ENCODE measurements around the gene MCHR1. TPM values are rescaled to one million over a fixed set of nuclear protein-coding genes. Genes with fewer than 3 reads are reported as not detected.
"Not testable (repeated sequence)": the region's sequence is repeated elsewhere in the genome, so short reads cannot be mapped to it uniquely, and the experiment has no call there.

MCHR1 gene
- total RNA-seq, 2 donors from 2014 or later: 0.53 TPM; not detected in 1

DNA sequence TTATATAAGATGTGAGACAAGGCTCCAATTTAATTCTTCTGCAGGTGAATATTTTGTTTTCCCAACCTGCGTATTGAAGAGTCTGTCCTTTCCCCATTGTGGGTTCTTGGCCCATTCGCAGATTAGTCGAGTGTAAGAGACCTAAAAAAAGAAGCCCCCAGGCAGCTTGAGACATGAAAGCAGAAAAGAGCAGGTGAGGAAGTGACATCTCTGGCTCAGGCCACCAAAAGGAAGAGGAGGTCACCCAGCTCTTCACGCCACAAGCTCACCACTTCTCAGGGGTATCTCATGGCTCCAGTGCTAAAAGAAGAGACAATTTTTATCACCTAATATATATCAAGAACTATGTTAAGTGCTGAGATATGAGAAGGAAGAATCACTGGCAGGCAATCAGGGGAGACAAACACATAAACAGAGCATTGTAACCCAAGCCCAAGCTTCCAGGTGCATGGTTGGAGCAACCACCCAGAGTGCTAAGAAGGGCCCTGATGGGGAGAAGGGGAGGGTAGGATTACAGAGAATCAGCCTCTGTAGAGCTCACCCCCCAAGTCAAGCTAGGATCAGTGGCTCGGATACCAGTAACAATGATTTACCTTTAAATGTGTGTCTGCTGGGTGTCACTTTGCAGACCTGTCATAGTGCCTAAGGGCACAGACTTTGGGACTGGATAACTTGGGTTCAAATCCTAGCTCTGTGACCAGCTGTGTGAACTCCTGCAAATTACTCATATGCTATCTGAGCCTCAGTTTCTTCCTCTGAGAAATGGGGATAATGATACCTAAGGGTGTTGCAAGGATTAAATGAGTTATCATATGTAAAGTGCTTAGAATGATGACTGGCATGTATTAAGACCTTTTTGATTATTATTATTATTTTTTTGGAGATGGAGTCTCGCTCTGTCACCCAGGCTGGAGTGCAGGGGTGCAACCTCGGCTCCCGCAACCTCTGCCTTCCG is 39.2 kb downstream of the MCHR1 start:
- no peak overlapping the region for H3K27ac Mint-ChIP-seq

DNA sequence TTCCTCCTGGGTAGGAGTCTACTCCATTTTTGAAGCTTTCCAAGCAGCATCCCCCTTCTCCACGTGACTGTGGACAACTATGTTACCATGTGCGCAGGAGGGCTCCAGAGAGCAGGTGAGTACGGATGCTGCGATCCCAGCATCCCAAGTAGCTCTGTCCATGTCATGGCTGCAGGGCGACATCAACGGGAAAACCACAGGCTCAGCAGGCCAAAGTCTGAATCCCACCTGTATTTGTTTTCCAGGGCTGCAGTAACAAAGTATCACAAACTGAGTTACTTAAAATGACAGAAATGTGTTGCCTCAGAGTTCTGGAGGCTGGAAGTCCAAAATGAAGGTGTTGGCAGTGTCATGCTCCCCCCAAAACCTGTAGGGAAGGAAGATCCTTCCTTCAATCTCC is 40.3 kb downstream of the MCHR1 start:
- Histone ChIP-seq H3K27ac (ENCODE audit: low read depth, low read length) (no peak overlapping the region), H3K4me3 (ENCODE audit: low read length) (no peak overlapping the region), H3K9ac (ENCODE audit: extremely low read depth, low read length, poor library complexity, severe bottlenecking) (no peak overlapping the region), H3K27me3 (ENCODE audit: control insufficient read depth, insufficient read depth, low read length, poor library complexity, severe bottlenecking) (no peaks in the 10 kb centered on the region), H3K9me3 (ENCODE audit: control insufficient read depth, low read length) (no peaks in the 10 kb centered on the region), H3K36me3 (ENCODE audit: control insufficient read depth, insufficient read depth, low read length) (no peaks in the 10 kb centered on the region), H3K4me1 (ENCODE audit: control insufficient read depth, insufficient read depth, low read length) (no peaks in the 10 kb centered on the region)
- DNase-seq: no peak
- Mint-ChIP-seq H3K27ac (no peak overlapping the region), H3K4me1 (peaks cover 24% of the 10 kb centered on the region), H3K36me3 (ENCODE audit: low read depth) (no peaks in the 10 kb centered on the region), H3K9me3 (no peaks in the 10 kb centered on the region), H3K4me3 (no peak overlapping the region), H3K27me3 (ENCODE audit: insufficient read depth) (no peaks in the 10 kb centered on the region)
- TF ChIP-seq, protein P1, sequence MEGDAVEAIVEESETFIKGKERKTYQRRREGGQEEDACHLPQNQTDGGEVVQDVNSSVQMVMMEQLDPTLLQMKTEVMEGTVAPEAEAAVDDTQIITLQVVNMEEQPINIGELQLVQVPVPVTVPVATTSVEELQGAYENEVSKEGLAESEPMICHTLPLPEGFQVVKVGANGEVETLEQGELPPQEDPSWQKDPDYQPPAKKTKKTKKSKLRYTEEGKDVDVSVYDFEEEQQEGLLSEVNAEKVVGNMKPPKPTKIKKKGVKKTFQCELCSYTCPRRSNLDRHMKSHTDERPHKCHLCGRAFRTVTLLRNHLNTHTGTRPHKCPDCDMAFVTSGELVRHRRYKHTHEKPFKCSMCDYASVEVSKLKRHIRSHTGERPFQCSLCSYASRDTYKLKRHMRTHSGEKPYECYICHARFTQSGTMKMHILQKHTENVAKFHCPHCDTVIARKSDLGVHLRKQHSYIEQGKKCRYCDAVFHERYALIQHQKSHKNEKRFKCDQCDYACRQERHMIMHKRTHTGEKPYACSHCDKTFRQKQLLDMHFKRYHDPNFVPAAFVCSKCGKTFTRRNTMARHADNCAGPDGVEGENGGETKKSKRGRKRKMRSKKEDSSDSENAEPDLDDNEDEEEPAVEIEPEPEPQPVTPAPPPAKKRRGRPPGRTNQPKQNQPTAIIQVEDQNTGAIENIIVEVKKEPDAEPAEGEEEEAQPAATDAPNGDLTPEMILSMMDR (conservative IDR thresholded peaks at IDR 0.05): no peak
- 87 to 92% methylated on average over 6 of the region's 6 CpGs for WGBS, 2 experiments (ENCODE audit: insufficient coverage in 1 of 2, insufficient read length in 1 of 2)

More for the DNA sequence above, 39.2 kb downstream of the MCHR1 start:
- H3K9me3 ChIP-seq (ENCODE audit: control insufficient read depth, low read length): no peaks in the 10 kb centered on the region
- H3K4me3 ChIP-seq (ENCODE audit: low read length): no peak overlapping the region
- peaks cover 30% of the 10 kb centered on the region for H3K4me1 Mint-ChIP-seq
- H3K9me3 Mint-ChIP-seq: no peaks in the 10 kb centered on the region
- no peak for DNase-seq
- H3K36me3 Mint-ChIP-seq (ENCODE audit: low read depth): no peaks in the 10 kb centered on the region
- TF ChIP-seq, protein P1 (conservative IDR thresholded peaks at IDR 0.05): no peak
- whole genome bisulfite sequencing, 2 experiments (ENCODE audit: insufficient coverage in 1 of 2, insufficient read length in 1 of 2): 84 to 91% methylated on average over 3 to 8 of the region's 9 CpGs
- H3K4me1 ChIP-seq (ENCODE audit: control insufficient read depth, insufficient read depth, low read length): no peaks in the 10 kb centered on the region
- H3K36me3 ChIP-seq (ENCODE audit: control insufficient read depth, insufficient read depth, low read length): no peaks in the 10 kb centered on the region
- H3K4me3 Mint-ChIP-seq: no peak overlapping the region
- H3K27me3 ChIP-seq (ENCODE audit: control insufficient read depth, insufficient read depth, low read length, poor library complexity, severe bottlenecking): no peaks in the 10 kb centered on the region
- no peak overlapping the region for H3K9ac ChIP-seq (ENCODE audit: extremely low read depth, low read length, poor library complexity, severe bottlenecking)
- H3K27me3 Mint-ChIP-seq (ENCODE audit: insufficient read depth): no peaks in the 10 kb centered on the region
- no peak overlapping the region for H3K27ac ChIP-seq (ENCODE audit: low read depth, low read length)

DNA sequence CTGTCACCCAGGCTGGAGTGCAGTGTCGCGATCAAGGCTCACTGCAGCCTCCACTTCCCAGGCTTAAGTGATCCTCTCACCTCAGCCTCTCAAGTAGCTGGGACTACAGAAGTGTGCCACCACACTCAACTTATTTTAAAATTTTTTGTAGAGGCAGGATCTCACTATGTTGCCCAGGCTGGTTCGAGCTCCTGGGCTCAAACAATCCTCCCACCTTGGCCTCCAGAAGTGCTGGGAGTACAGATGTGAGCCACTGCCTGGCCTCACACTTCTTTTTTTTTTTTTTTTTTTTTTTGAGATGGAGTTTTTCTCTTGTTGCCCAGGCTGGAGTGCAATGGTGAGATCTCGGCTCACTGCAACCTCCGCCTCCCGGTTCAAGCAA is 40.9 kb downstream of the MCHR1 start:
- not testable (repeated sequence) for H3K9me3 Mint-ChIP-seq; H3K36me3 Mint-ChIP-seq (ENCODE audit: low read depth); H3K27me3 ChIP-seq (ENCODE audit: control insufficient read depth, insufficient read depth, low read length, poor library complexity, severe bottlenecking); DNase-seq; H3K9ac ChIP-seq (ENCODE audit: extremely low read depth, low read length, poor library complexity, severe bottlenecking); H3K27ac Mint-ChIP-seq; H3K27me3 Mint-ChIP-seq (ENCODE audit: insufficient read depth); H3K36me3 ChIP-seq (ENCODE audit: control insufficient read depth, insufficient read depth, low read length); H3K4me3 ChIP-seq (ENCODE audit: low read length); H3K4me1 ChIP-seq (ENCODE audit: control insufficient read depth, insufficient read depth, low read length); H3K27ac ChIP-seq (ENCODE audit: low read depth, low read length); H3K4me3 Mint-ChIP-seq; H3K9me3 ChIP-seq (ENCODE audit: control insufficient read depth, low read length)
- 80 to 95% methylated on average over 1 to 6 of the region's 6 CpGs for WGBS, 2 experiments (ENCODE audit: insufficient coverage in 1 of 2, insufficient read length in 1 of 2)
- peaks cover 19% of the 10 kb centered on the region for H3K4me1 Mint-ChIP-seq

Measured in endodermal cell (in vitro differentiated cells).